Measurements from ENCODE around the gene MAML1.

MAML1 gene

GRCh38 chr5:179716286-179716685 is 16.3 kb upstream of the MAML1 start:
- Histone ChIP-seq H3K9me3 (ENCODE audit: control insufficient read depth, low read depth, low read length) (no peaks in the 10 kb centered on the region), H3K27me3 (ENCODE audit: control insufficient read depth, insufficient read depth, low read length) (no peaks in the 10 kb centered on the region), H3K36me3 (ENCODE audit: control insufficient read depth, low read depth, low read length) (peaks cover 81% of the 10 kb centered on the region), H3K4me3 (ENCODE audit: low read length) (no peak overlapping the region), H3K27ac (ENCODE audit: low read length) (no peak overlapping the region), H3K9ac (ENCODE audit: low read length) (no peak overlapping the region), H3K4me1 (ENCODE audit: control insufficient read depth, low read depth, low read length) (no peaks in the 10 kb centered on the region)

- Histone ChIP-seq H3K4me1 (ENCODE audit: control insufficient read depth, low read depth, low read length) (no peaks in the 10 kb centered on the region), H3K4me3 (ENCODE audit: low read length) (no peak overlapping the region), H3K36me3 (ENCODE audit: control insufficient read depth, low read depth, low read length) (peaks cover 92% of the 10 kb centered on the region), H3K9me3 (ENCODE audit: control insufficient read depth, low read depth, low read length) (no peaks in the 10 kb centered on the region), H3K9ac (ENCODE audit: low read length) (no peak overlapping the region), H3K27me3 (ENCODE audit: control insufficient read depth, insufficient read depth, low read length) (no peaks in the 10 kb centered on the region), H3K27ac (ENCODE audit: low read length) (no peak overlapping the region)
These were observed 12.4 kb upstream of the MAML1 start for GRCh38 chr5:179720222-179720621.

- Histone ChIP-seq H3K27ac (ENCODE audit: low read length) (no peak overlapping the region), H3K4me3 (ENCODE audit: low read length) (no peak overlapping the region), H3K4me1 (ENCODE audit: control insufficient read depth, low read depth, low read length) (no peaks in the 10 kb centered on the region), H3K9ac (ENCODE audit: low read length) (no peak overlapping the region), H3K27me3 (ENCODE audit: control insufficient read depth, insufficient read depth, low read length) (no peaks in the 10 kb centered on the region), H3K36me3 (ENCODE audit: control insufficient read depth, low read depth, low read length) (peaks cover 96% of the 10 kb centered on the region), H3K9me3 (ENCODE audit: control insufficient read depth, low read depth, low read length) (no peaks in the 10 kb centered on the region)
These were observed 8.5 kb upstream of the MAML1 start for GRCh38 chr5:179724163-179724562.

- Histone ChIP-seq H3K27ac (ENCODE audit: low read length) (no peak overlapping the region), H3K36me3 (ENCODE audit: control insufficient read depth, low read depth, low read length) (peaks cover 87% of the 10 kb centered on the region), H3K9me3 (ENCODE audit: control insufficient read depth, low read depth, low read length) (no peaks in the 10 kb centered on the region), H3K27me3 (ENCODE audit: control insufficient read depth, insufficient read depth, low read length) (no peaks in the 10 kb centered on the region), H3K4me3 (ENCODE audit: low read length) (no peak overlapping the region), H3K9ac (ENCODE audit: low read length) (no peak overlapping the region), H3K4me1 (ENCODE audit: control insufficient read depth, low read depth, low read length) (no peaks in the 10 kb centered on the region)
These were observed 5.5 kb upstream of the MAML1 start for GRCh38 chr5:179727106-179727505.

- Histone ChIP-seq H3K9me3 (ENCODE audit: control insufficient read depth, low read depth, low read length) (no peaks in the 10 kb centered on the region), H3K27me3 (ENCODE audit: control insufficient read depth, insufficient read depth, low read length) (no peaks in the 10 kb centered on the region), H3K27ac (ENCODE audit: low read length) (no peak overlapping the region), H3K4me1 (ENCODE audit: control insufficient read depth, low read depth, low read length) (peaks cover 6% of the 10 kb centered on the region), H3K36me3 (ENCODE audit: control insufficient read depth, low read depth, low read length) (peaks cover 65% of the 10 kb centered on the region), H3K4me3 (ENCODE audit: low read length) (no peak overlapping the region), H3K9ac (ENCODE audit: low read length) (no peak overlapping the region)
These were observed 3.3 kb upstream of the MAML1 start for GRCh38 chr5:179729303-179729702.

- Histone ChIP-seq H3K27ac (ENCODE audit: low read length) (no peak overlapping the region), H3K4me1 (ENCODE audit: control insufficient read depth, low read depth, low read length) (peaks cover 10% of the 10 kb centered on the region), H3K4me3 (ENCODE audit: low read length) (no peak overlapping the region), H3K27me3 (ENCODE audit: control insufficient read depth, insufficient read depth, low read length) (no peaks in the 10 kb centered on the region), H3K36me3 (ENCODE audit: control insufficient read depth, low read depth, low read length) (peaks cover 61% of the 10 kb centered on the region), H3K9ac (ENCODE audit: low read length) (no peak overlapping the region), H3K9me3 (ENCODE audit: control insufficient read depth, low read depth, low read length) (no peaks in the 10 kb centered on the region)
These were observed 2.9 kb upstream of the MAML1 start for GRCh38 chr5:179729727-179730126.

- Histone ChIP-seq H3K4me1 (ENCODE audit: control insufficient read depth, low read depth, low read length) (peaks cover 10% of the 10 kb centered on the region), H3K9ac (ENCODE audit: low read length) (no peak overlapping the region), H3K4me3 (ENCODE audit: low read length) (no peak overlapping the region), H3K27me3 (ENCODE audit: control insufficient read depth, insufficient read depth, low read length) (no peaks in the 10 kb centered on the region), H3K9me3 (ENCODE audit: control insufficient read depth, low read depth, low read length) (no peaks in the 10 kb centered on the region), H3K36me3 (ENCODE audit: control insufficient read depth, low read depth, low read length) (peaks cover 56% of the 10 kb centered on the region), H3K27ac (ENCODE audit: low read length) (no peak overlapping the region)
These were observed 2.3 kb upstream of the MAML1 start for GRCh38 chr5:179730356-179730755.

- Histone ChIP-seq H3K4me3 (ENCODE audit: low read length) (no peak overlapping the region), H3K36me3 (ENCODE audit: control insufficient read depth, low read depth, low read length) (peaks cover 51% of the 10 kb centered on the region), H3K27me3 (ENCODE audit: control insufficient read depth, insufficient read depth, low read length) (no peaks in the 10 kb centered on the region), H3K9ac (ENCODE audit: low read length) (no peak overlapping the region), H3K4me1 (ENCODE audit: control insufficient read depth, low read depth, low read length) (peaks cover 10% of the 10 kb centered on the region), H3K27ac (ENCODE audit: low read length) (no peak overlapping the region), H3K9me3 (ENCODE audit: control insufficient read depth, low read depth, low read length) (no peaks in the 10 kb centered on the region)
These were observed 1.8 kb upstream of the MAML1 start for GRCh38 chr5:179730852-179731251.

GRCh38 chr5:179731791-179732411 is 721 bp upstream of the MAML1 start:
- H3K36me3 ChIP-seq (ENCODE audit: control insufficient read depth, low read depth, low read length): peaks cover 42% of the 10 kb centered on the region
- H3K4me1 ChIP-seq (ENCODE audit: control insufficient read depth, low read depth, low read length): peaks cover 10% of the 10 kb centered on the region
- H3K27ac ChIP-seq (ENCODE audit: low read length): no peak overlapping the region
- H3K27me3 ChIP-seq (ENCODE audit: control insufficient read depth, insufficient read depth, low read length): no peaks in the 10 kb centered on the region
- H3K4me3 ChIP-seq (ENCODE audit: low read length): peak overlapping the region; percentile 38
- no peaks in the 10 kb centered on the region for H3K9me3 ChIP-seq (ENCODE audit: control insufficient read depth, low read depth, low read length)
- no peak overlapping the region for H3K9ac ChIP-seq (ENCODE audit: low read length)

GRCh38 chr5:179732918-179733771 is 523 bp downstream of the MAML1 start:
- peak overlapping the region; percentile 64 for H3K27ac ChIP-seq (ENCODE audit: low read length)
- no peaks in the 10 kb centered on the region for H3K9me3 ChIP-seq (ENCODE audit: control insufficient read depth, low read depth, low read length)
- peak overlapping the region; percentile 99 for H3K4me3 ChIP-seq (ENCODE audit: low read length)
- peak overlapping the region; percentile 84 for H3K9ac ChIP-seq (ENCODE audit: low read length)
- no peaks in the 10 kb centered on the region for H3K27me3 ChIP-seq (ENCODE audit: control insufficient read depth, insufficient read depth, low read length)
- H3K4me1 ChIP-seq (ENCODE audit: control insufficient read depth, low read depth, low read length): peaks cover 10% of the 10 kb centered on the region
- H3K36me3 ChIP-seq (ENCODE audit: control insufficient read depth, low read depth, low read length): peaks cover 34% of the 10 kb centered on the region

- Histone ChIP-seq H3K36me3 (ENCODE audit: control insufficient read depth, low read depth, low read length) (peaks cover 33% of the 10 kb centered on the region), H3K27me3 (ENCODE audit: control insufficient read depth, insufficient read depth, low read length) (no peaks in the 10 kb centered on the region), H3K9me3 (ENCODE audit: control insufficient read depth, low read depth, low read length) (no peaks in the 10 kb centered on the region), H3K27ac (ENCODE audit: low read length) (peak overlapping the region; percentile 64), H3K9ac (ENCODE audit: low read length) (peak overlapping the region; percentile 84), H3K4me3 (ENCODE audit: low read length) (peak overlapping the region; percentile 99), H3K4me1 (ENCODE audit: control insufficient read depth, low read depth, low read length) (peaks cover 10% of the 10 kb centered on the region)
These were observed 1.1 kb downstream of the MAML1 start for GRCh38 chr5:179733772-179734126.

All from iPS-18a (cell line).